ENCODE results near the gene CDK1.

The CDK1 gene

GRCh38 chr10:60789340-60789739, 11.1 kb downstream of the CDK1 start:
- TF ChIP-seq CTCF (conservative IDR thresholded peaks at IDR 0.05; ENCODE audit: low read depth, low read length) = no peak
- no peak for DNase-seq (ENCODE audit: low read depth)
- H3K4me3 ChIP-seq (ENCODE audit: low read depth, low read length) = no peak overlapping the region

- no peak overlapping the region for H3K4me3 ChIP-seq (ENCODE audit: low read depth, low read length)
- DNase-seq (ENCODE audit: low read depth) = no peak
- TF ChIP-seq CTCF (conservative IDR thresholded peaks at IDR 0.05; ENCODE audit: low read depth, low read length) = no peak
Measured at GRCh38 chr10:60794953-60795352, 16.7 kb downstream of the CDK1 start.

- no peak for DNase-seq (ENCODE audit: low read depth)
- no peak overlapping the region for H3K4me3 ChIP-seq (ENCODE audit: low read depth, low read length)
- TF ChIP-seq CTCF (conservative IDR thresholded peaks at IDR 0.05; ENCODE audit: low read depth, low read length) = no peak
Measured at GRCh38 chr10:60795465-60796202, 17.4 kb downstream of the CDK1 start.

GRCh38 chr10:60796481-60796880, 18.2 kb downstream of the CDK1 start:
- TF ChIP-seq CTCF (conservative IDR thresholded peaks at IDR 0.05; ENCODE audit: low read depth, low read length) = no peak
- H3K4me3 ChIP-seq (ENCODE audit: low read depth, low read length) = no peak overlapping the region
- no peak for DNase-seq (ENCODE audit: low read depth)

- no peak for TF ChIP-seq CTCF (conservative IDR thresholded peaks at IDR 0.05; ENCODE audit: low read depth, low read length)
Measured at GRCh38 chr10:60797200-60797599, 18.9 kb downstream of the CDK1 start.

GRCh38 chr10:60798031-60798430, 19.8 kb downstream of the CDK1 start:
- TF ChIP-seq CTCF (conservative IDR thresholded peaks at IDR 0.05; ENCODE audit: low read depth, low read length) = no peak
- no peak overlapping the region for H3K4me3 ChIP-seq (ENCODE audit: low read depth, low read length)
- peak; percentile 42 for DNase-seq (ENCODE audit: low read depth)

More at GRCh38 chr10:60797200-60797599, 18.9 kb downstream of the CDK1 start:
- no peak overlapping the region for H3K4me3 ChIP-seq (ENCODE audit: low read depth, low read length)
- DNase-seq (ENCODE audit: low read depth) = peak; percentile 26

- no peak for TF ChIP-seq CTCF (conservative IDR thresholded peaks at IDR 0.05; ENCODE audit: low read depth, low read length)
- no peak for DNase-seq (ENCODE audit: low read depth)
- no peak overlapping the region for H3K4me3 ChIP-seq (ENCODE audit: low read depth, low read length)
Measured at GRCh38 chr10:60798870-60799269, 20.6 kb downstream of the CDK1 start.

All from choroid plexus epithelial cell (primary cell).